Transverse colon (tissue), 4 donors: ENCODE measurements around the gene COQ10B. TPM values are rescaled to one million over a fixed set of nuclear protein-coding genes. Genes with fewer than 3 reads are reported as not detected.

Source experiments
- DNase-seq: peaks from one replicate; pipeline ENCODE4 v3.0.0-alpha.2; 2019
- H3K27ac ChIP-seq, 4 donors: fragments of 200-600 bp; sonication (generic); 2 replicates each; pipeline ENCODE4 v1.5.1; 2016 to 2018; ENCODE audit warnings: inconsistent platforms in 4 of 4
- H3K27me3 ChIP-seq: fragments of 200-600 bp; sonication (generic); 2 replicates; pipeline ENCODE4 v1.5.1; 2017; ENCODE audit warnings: inconsistent platforms
- H3K36me3 ChIP-seq, 4 donors: fragments of 200-600 bp; sonication (generic); 2 replicates each; pipeline ENCODE4 v1.5.1; 2017 to 2019; ENCODE audit warnings: inconsistent platforms in 4 of 4
- H3K4me1 ChIP-seq, 4 donors: fragments of 200-600 bp; sonication (generic); 2 replicates each; pipeline ENCODE4 v1.5.1; 2017 to 2020; ENCODE audit warnings: inconsistent platforms in 4 of 4
- H3K4me3 ChIP-seq, 4 donors: fragments of 200-600 bp; sonication (generic); 1 replicate in 1 of 4; 2 replicates in 3 of 4; pipeline versions ENCODE4 v1.5.1 to v1.6.1; 2017 to 2019; ENCODE audit warnings: inconsistent platforms in 4 of 4
- H3K9me3 ChIP-seq, 2 donors: fragments of 200-600 bp; sonication (generic); 2 replicates each; pipeline ENCODE4 v1.5.1; 2017 to 2019; ENCODE audit warnings: inconsistent platforms in 2 of 2
- EP300 ChIP-seq: sonication (generic); formaldehyde crosslinking; IDR thresholded peaks from one replicate; pipeline ENCODE4 v1.6.1; 2017; ENCODE audit warnings: antibody characterized with exemption, low read depth
- POLR2A ChIP-seq: fragments of 450-650 bp; IDR thresholded peaks from one replicate; pipeline ENCODE4 v1.6.1; 2016; ENCODE audit warnings: antibody characterized with exemption, mild to moderate bottlenecking, moderate library complexity
- POLR2AphosphoS5 ChIP-seq, 3 donors: sonication (generic); formaldehyde crosslinking; IDR thresholded peaks; one replicate each; pipeline ENCODE4 v1.6.1; 2016; ENCODE audit warnings: antibody characterized with exemption in 3 of 3
- WGBS, 2 donors: methylation state at CpG; one replicate each; pipeline ENCODE4 v1.1.5; 2018; ENCODE audit warnings: low coverage in 1 of 2; 5-methylcytosine and 5-hydroxymethylcytosine counted together
- in situ Hi-C, 4 donors: fragments of 200-750 bp; cut with MboI; loops; one replicate each; pipeline versions ENCODE4 v1.15.0 to v1.15.1; 2017; ENCODE audit warnings: low sequenced_read_pairs in 3 of 4, low pct_ligation_motif_present in 1 of 4, low pct_unique_long_range_greater_than_20kb in 1 of 4
- intact Hi-C: fragments of 100-400 bp; cut with DNase I; formaldehyde crosslinking; loops from one replicate; pipeline ENCODE4 v1.15.1; 2023; ENCODE audit warnings: low total_unique reads
- total RNA-seq, 4 donors: library from RNA; depleted of rRNA; stranded (reverse); fragments of >200 nt; gene quantifications; one replicate each; pipeline ENCODE4 v1.1.0, GENCODE V29; 2016
- TF ChIP-seq, protein P1 (sequence below), 5 experiments: fragments of 200-600 bp in 3 of 5; fragments of 450-650 bp in 2 of 5; sonication (generic) in 3 of 5; IDR thresholded peaks; 1 replicate in 2 of 5; 2 replicates in 3 of 5; pipeline ENCODE4 v1.5.1; 2016 to 2017; ENCODE audit warnings: antibody characterized with exemption in 5 of 5, inconsistent platforms in 3 of 5, mild to moderate bottlenecking in 2 of 5, moderate library complexity in 1 of 5

COQ10B gene
- 10 to 100 TPM; 10.1 to 80.8 (median 30.7) TPM for total RNA-seq

DNA sequence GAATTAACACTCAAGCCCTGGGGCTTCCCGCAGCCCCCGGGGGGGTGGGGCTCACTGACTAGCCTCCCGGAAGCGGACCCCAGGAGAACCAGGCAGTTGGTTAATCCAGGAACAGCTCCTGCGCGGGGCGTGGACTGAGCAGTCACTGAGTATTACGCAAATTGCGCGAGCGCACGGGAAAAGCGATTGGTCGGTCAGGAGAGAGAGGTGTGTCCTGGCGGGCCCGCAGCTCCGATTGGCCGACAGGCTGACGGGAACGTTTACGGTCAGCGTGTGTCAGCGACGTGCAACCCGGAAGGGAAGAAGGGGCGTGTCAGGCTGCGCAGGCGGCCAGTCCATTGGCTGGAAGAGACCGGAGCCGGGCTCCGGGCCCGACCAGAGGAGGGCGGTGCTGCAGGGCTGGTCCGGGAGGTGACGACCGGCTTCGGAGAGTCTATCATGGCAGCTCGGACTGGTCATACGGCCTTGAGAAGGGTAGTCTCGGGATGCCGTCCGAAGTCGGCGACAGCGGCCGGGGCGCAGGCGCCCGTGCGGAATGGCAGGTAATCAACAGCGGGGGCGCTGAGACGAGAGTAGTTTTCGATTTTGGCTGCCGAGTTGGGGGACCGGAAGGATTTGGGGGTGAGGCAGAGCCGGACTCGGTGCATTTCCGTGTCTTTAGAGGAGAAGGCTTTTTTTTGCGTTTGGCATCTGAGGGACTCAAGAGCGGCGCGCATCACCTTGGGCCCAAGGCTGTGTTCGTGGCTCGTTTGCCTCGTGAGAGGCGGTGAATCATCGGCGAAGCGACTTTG, at the start of gene COQ10B:
COQ10B (plus strand) TSS at position 430 of the 791 bp plus-strand sequence; CDS start at position 439, 9 bp downstream.
- 0% methylated on average over 69 of the region's 70 CpGs; no CpG with 5 or more reads in 1 of the 2 donors for WGBS, 2 donors
- Histone ChIP-seq H3K27me3 (no peaks in the 10 kb centered on the region), H3K4me3 (peak within 1 kb of the TSS; percentile 54 to 93 (median 88)), H3K4me1 (peaks cover 10 to 33% (median 15%) of the 10 kb centered on the region in 4 donors), H3K36me3 (no peaks in the 10 kb centered on the region), H3K9me3 (no peaks in the 10 kb centered on the region), H3K27ac (peak within 1 kb of the TSS; percentile 93 to 100 (median 98))
- peak; percentile 99 for DNase-seq
- in situ Hi-C loops (no loop called here), intact Hi-C loops (no loop called here)
- TF ChIP-seq POLR2A (peak; percentile 97), EP300 (peak; percentile 64), POLR2AphosphoS5 (IDR thresholded peaks at IDR 0.05) (peak; percentile 88 to 94 (median 92))
- TF ChIP-seq, protein P1, sequence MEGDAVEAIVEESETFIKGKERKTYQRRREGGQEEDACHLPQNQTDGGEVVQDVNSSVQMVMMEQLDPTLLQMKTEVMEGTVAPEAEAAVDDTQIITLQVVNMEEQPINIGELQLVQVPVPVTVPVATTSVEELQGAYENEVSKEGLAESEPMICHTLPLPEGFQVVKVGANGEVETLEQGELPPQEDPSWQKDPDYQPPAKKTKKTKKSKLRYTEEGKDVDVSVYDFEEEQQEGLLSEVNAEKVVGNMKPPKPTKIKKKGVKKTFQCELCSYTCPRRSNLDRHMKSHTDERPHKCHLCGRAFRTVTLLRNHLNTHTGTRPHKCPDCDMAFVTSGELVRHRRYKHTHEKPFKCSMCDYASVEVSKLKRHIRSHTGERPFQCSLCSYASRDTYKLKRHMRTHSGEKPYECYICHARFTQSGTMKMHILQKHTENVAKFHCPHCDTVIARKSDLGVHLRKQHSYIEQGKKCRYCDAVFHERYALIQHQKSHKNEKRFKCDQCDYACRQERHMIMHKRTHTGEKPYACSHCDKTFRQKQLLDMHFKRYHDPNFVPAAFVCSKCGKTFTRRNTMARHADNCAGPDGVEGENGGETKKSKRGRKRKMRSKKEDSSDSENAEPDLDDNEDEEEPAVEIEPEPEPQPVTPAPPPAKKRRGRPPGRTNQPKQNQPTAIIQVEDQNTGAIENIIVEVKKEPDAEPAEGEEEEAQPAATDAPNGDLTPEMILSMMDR (IDR thresholded peaks at IDR 0.05): peak in 3 of 5 experiments; percentile 10 to 40 (median 29)

- Histone ChIP-seq H3K4me1 (no peaks in the 10 kb centered on the region), H3K27me3 (no peaks in the 10 kb centered on the region), H3K4me3 (no peak overlapping the region), H3K9me3 (no peaks in the 10 kb centered on the region), H3K36me3 (peaks cover 0 to 100% (median 51%) of the 10 kb centered on the region in 4 donors), H3K27ac (no peak overlapping the region)
- intact Hi-C loops (loop anchor here (10.0 kb wide), 1 partner anchor 621 kb away; no protein-coding TSS in a partner anchor), in situ Hi-C loops (loop anchor here in 1 of 4 donors (25.0 kb wide), 1 partner anchor 618 kb away; the partner anchor contains the start of gene GTF3C3)
- TF ChIP-seq POLR2A: no peak
- TF ChIP-seq EP300: no peak
- DNase-seq: no peak
- WGBS, 2 donors: 86% methylated on average over 2 of the region's 2 CpGs
Measured at GRCh38 chr2:197405582-197405981, 47.8 kb upstream of the COQ10B start.

DNA sequence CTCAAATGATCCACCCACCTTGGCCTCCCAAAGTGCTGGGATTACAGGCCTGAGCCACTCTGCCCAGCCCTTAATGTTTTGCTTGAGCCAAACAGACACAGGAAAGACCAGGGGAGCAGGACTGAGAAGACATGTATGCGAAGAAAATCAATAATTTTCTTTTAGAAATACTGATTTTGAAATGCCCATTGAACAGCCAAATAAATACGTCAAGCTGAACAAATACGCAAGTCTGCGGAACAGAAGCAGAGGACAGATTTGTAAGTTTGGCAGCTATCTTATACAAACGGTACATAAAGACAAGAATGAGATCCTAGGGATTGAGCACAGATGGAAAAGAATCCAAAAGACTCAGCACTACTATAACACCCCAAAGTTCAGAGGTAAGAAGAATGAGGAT, 39.3 kb upstream of the COQ10B start:
- no peak overlapping the region for H3K4me3 ChIP-seq
- H3K36me3 ChIP-seq: peaks cover 0 to 92% (median 45%) of the 10 kb centered on the region in 4 donors
- intact Hi-C loops (no loop called here), in situ Hi-C loops (loop anchor here in 1 of 4 donors (25.0 kb wide), 1 partner anchor 627 kb away; the partner anchor contains the start of gene GTF3C3)
- no peak for DNase-seq
- H3K27me3 ChIP-seq: no peaks in the 10 kb centered on the region
- 89 to 97% methylated on average over 5 of the region's 5 CpGs for WGBS, 2 donors
- TF ChIP-seq EP300: no peak
- TF ChIP-seq POLR2A: no peak
- TF ChIP-seq, protein P1 (IDR thresholded peaks at IDR 0.05): no peak
- TF ChIP-seq POLR2AphosphoS5 (IDR thresholded peaks at IDR 0.05): no peak
- no peaks in the 10 kb centered on the region for H3K4me1 ChIP-seq
- H3K9me3 ChIP-seq: no peaks in the 10 kb centered on the region
- no peak overlapping the region for H3K27ac ChIP-seq

- 80 to 100% methylated on average over 2 of the region's 2 CpGs for WGBS, 2 donors
- TF ChIP-seq, protein P1 (IDR thresholded peaks at IDR 0.05): no peak
- TF ChIP-seq EP300 (no peak), POLR2A (no peak), POLR2AphosphoS5 (IDR thresholded peaks at IDR 0.05) (no peak)
- H3K9me3 ChIP-seq: no peaks in the 10 kb centered on the region
- no peak overlapping the region for H3K4me3 ChIP-seq
- in situ Hi-C loops (loop anchor here in 1 of 4 donors (25.0 kb wide), 1 partner anchor 627 kb away; the partner anchor contains the start of gene GTF3C3), intact Hi-C loops (no loop called here)
- no peaks in the 10 kb centered on the region for H3K4me1 ChIP-seq
- H3K27ac ChIP-seq: no peak overlapping the region
- no peaks in the 10 kb centered on the region for H3K27me3 ChIP-seq
- DNase-seq: no peak
- peaks cover 0 to 92% (median 44%) of the 10 kb centered on the region in 4 donors for H3K36me3 ChIP-seq
Measured at GRCh38 chr2:197414515-197414914, 38.8 kb upstream of the COQ10B start.
